Thyroid gland (tissue), 4 donors: ENCODE data around the gene MAP3K10.

ENCODE experiments used
- POLR2A ChIP-seq, 2 donors: fragments of 450-650 bp; IDR thresholded peaks; one replicate each; pipeline ENCODE4 v1.6.1; 2017; ENCODE audit warnings: antibody characterized with exemption in 2 of 2, mild to moderate bottlenecking in 2 of 2, moderate library complexity in 1 of 2
- TF ChIP-seq, protein P1 (sequence below), 6 experiments: fragments of 200-600 bp in 3 of 6; fragments of 450-650 bp in 3 of 6; sonication (generic) in 3 of 6; IDR thresholded peaks; one replicate each; pipeline ENCODE4 v1.5.1; 2016 to 2019; ENCODE audit warnings: antibody characterized with exemption in 6 of 6, mild to moderate bottlenecking in 2 of 6, inconsistent platforms in 1 of 6, moderate library complexity in 1 of 6

- TF ChIP-seq POLR2A (IDR thresholded peaks at IDR 0.05), result no peak
- TF ChIP-seq, protein P1, sequence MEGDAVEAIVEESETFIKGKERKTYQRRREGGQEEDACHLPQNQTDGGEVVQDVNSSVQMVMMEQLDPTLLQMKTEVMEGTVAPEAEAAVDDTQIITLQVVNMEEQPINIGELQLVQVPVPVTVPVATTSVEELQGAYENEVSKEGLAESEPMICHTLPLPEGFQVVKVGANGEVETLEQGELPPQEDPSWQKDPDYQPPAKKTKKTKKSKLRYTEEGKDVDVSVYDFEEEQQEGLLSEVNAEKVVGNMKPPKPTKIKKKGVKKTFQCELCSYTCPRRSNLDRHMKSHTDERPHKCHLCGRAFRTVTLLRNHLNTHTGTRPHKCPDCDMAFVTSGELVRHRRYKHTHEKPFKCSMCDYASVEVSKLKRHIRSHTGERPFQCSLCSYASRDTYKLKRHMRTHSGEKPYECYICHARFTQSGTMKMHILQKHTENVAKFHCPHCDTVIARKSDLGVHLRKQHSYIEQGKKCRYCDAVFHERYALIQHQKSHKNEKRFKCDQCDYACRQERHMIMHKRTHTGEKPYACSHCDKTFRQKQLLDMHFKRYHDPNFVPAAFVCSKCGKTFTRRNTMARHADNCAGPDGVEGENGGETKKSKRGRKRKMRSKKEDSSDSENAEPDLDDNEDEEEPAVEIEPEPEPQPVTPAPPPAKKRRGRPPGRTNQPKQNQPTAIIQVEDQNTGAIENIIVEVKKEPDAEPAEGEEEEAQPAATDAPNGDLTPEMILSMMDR (IDR thresholded peaks at IDR 0.05), result no peak
These were observed 56.6 kb downstream of the MAP3K10 start for GRCh38 chr19:40247735-40248262.
